Fibroblast of the aortic adventitia (primary cell): Measurements from ENCODE around the gene NCAPG. TPM values are rescaled to one million over a fixed set of nuclear protein-coding genes. Genes with fewer than 3 reads are reported as not detected.

Source experiments
- DNase-seq: peaks from one replicate; pipeline ENCODE4 v3.0.0-alpha.2; 2010; ENCODE audit warnings: low read depth
- H3K4me3 ChIP-seq: 2 replicates; pipeline ENCODE4 v1.5.1; 2011; ENCODE audit warnings: low read depth, mild to moderate bottlenecking, control low read depth, low read length, moderate library complexity
- CTCF ChIP-seq: IDR thresholded peaks from 2 replicates; pipeline ENCODE4 v1.5.1; 2011; ENCODE audit warnings: mild to moderate bottlenecking, low read length, control low read depth, inconsistent platforms; ENCODE audit not compliant: insufficient read depth
- total RNA-seq: library from RNA; depleted of rRNA; stranded (reverse); fragments of >200 nt; gene quantifications from 2 replicates; pipeline ENCODE4 v1.2.3, GENCODE V29; 2012; ENCODE audit warnings: low replicate concordance

The NCAPG gene
- total RNA-seq, 1 donor: 60.1 TPM

GRCh38 chr4:17869327-17869726 lies 58.5 kb downstream of the NCAPG start:
- DNase-seq: no peak
- H3K4me3 ChIP-seq: no peak overlapping the region
- TF ChIP-seq CTCF: no peak

- no peak for TF ChIP-seq CTCF
- no peak overlapping the region for H3K4me3 ChIP-seq
- DNase-seq: no peak
Measured at GRCh38 chr4:17875402-17876070, 64.8 kb downstream of the NCAPG start.

- TF ChIP-seq CTCF: no peak
- no peak for DNase-seq
- H3K4me3 ChIP-seq: no peak overlapping the region
Measured at GRCh38 chr4:17876943-17877342, 66.2 kb downstream of the NCAPG start.

GRCh38 chr4:17877661-17878060 lies 66.9 kb downstream of the NCAPG start:
- TF ChIP-seq CTCF: no peak
- DNase-seq: no peak
- no peak overlapping the region for H3K4me3 ChIP-seq

- no peak for TF ChIP-seq CTCF
- peak; percentile 31 for DNase-seq
- no peak overlapping the region for H3K4me3 ChIP-seq
Measured at GRCh38 chr4:17884063-17884462, 73.3 kb downstream of the NCAPG start.

- DNase-seq: no peak
- no peak for TF ChIP-seq CTCF
- no peak overlapping the region for H3K4me3 ChIP-seq
Measured at GRCh38 chr4:17884511-17884910, 73.7 kb downstream of the NCAPG start.

GRCh38 chr4:17889692-17890091 lies 78.9 kb downstream of the NCAPG start:
- no peak for TF ChIP-seq CTCF
- no peak overlapping the region for H3K4me3 ChIP-seq
- no peak for DNase-seq
